HFF-Myc (cell line): ENCODE data around the gene MCAT.
A peak's percentile ranks its signal among the peaks of the same experiment; 100 is the strongest.

ENCODE experiments used
- DNase-seq: peaks from one replicate; pipeline ENCODE4 v3.0.0-alpha.2; 2011; ENCODE audit warnings: low read depth; ENCODE audit errors: extremely low read depth
- H3K4me3 ChIP-seq: replicated peaks from 2 replicates; pipeline ENCODE4 v1.5.1; 2011; ENCODE audit warnings: low read depth, mild to moderate bottlenecking, control low read depth, low read length
- CTCF ChIP-seq: IDR thresholded peaks from 2 replicates; pipeline ENCODE4 v1.5.1; 2012; ENCODE audit warnings: mild to moderate bottlenecking, low read depth, low read length, control low read depth; ENCODE audit errors: missing control alignments

Gene MCAT

GRCh38 chr22:43160497-43161126, 17.4 kb upstream of the MCAT start:
- no peak for DNase-seq
- no peak for TF ChIP-seq CTCF
- H3K4me3 ChIP-seq = no peak overlapping the region

- peak; percentile 30 for TF ChIP-seq CTCF
- no peak for DNase-seq
- H3K4me3 ChIP-seq = no peak overlapping the region
Observed at GRCh38 chr22:43159484-43160178, 16.4 kb upstream of the MCAT start.

GRCh38 chr22:43158778-43159483, 15.7 kb upstream of the MCAT start:
- DNase-seq = no peak
- no peak overlapping the region for H3K4me3 ChIP-seq
- no peak for TF ChIP-seq CTCF

- DNase-seq = no peak
- no peak for TF ChIP-seq CTCF
- no peak overlapping the region for H3K4me3 ChIP-seq
Observed at GRCh38 chr22:43157874-43158546, 14.8 kb upstream of the MCAT start.

DNA sequence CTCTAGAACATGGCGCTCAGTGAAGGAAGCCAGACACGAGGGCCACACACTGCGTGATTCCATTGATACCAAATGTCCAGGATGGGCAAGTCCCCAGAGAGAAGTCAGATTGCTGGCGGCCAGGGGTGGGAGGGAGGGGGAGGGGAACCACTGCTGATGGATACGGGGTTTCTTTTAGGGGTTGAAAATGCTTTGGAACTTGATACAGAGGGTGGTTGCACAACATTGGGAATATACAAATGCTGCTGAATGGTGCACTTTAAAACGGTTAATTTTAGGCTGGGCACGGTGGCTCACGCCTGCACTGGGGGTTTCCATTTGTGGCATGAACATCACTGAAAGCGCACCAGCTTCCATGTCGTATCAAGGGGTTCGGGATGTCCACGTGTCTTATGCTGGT, 13.2 kb upstream of the MCAT start:
- DNase-seq = no peak
- no peak overlapping the region for H3K4me3 ChIP-seq
- no peak for TF ChIP-seq CTCF

DNA sequence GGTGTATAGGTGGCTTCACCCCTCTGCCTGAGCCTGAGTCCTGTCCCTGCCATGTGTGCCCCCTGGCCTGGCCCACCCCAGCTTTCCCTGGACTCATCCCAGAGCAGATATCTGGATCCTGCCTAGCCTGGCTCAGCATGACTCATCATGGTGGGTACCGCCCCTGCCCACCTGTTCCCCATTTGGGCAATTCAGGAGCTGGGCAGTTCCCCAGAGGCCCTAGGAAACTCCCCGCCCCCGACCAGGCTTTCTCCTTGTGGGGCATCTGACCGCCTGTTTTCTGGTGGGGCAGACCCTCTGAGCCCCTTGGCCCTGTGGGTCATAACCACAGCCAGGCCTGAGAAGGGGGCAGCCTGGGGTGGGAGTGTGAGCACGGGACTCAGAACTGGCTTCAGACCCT, 12.6 kb upstream of the MCAT start:
- TF ChIP-seq CTCF = no peak
- DNase-seq = peak; percentile 30
- H3K4me3 ChIP-seq = no peak overlapping the region
